ENCODE results near the gene ALDH3B1. TPM values are rescaled to one million over a fixed set of nuclear protein-coding genes. Genes with fewer than 3 reads are reported as not detected.

ALDH3B1 gene
- total and polyA plus RNA-seq, 9 of the 15 experiments (the other 6 are each of a cell fraction or from before 2014, with no cell fraction given): 0.01 to 0.35 (median 0.07) TPM; not detected in 2

DNA sequence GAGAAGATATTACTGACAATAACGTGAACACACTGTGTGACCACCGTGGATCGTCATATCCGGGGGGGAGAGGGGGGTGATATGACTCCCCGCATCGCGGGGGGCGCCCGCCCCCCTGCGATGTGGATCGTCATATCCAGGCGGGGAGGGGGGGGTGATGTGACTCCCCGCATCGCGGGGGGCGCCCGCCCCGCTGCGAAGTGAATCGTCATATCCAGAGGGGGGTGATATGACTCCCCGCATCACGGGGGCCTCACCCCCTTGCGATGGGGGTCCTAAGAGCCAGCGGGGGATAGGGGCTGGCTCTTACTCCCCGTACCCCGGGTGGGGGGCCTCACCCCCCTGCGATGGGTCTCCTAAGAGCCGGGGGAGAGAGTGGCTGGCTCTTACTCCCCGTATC, 26.2 kb upstream of the ALDH3B1 start:
- Histone ChIP-seq H3K9ac (ENCODE audit: insufficient read depth in 1 of 2, low read depth in 2 of 2, low read length in 2 of 2) (no peak overlapping the region), H2AFZ (ENCODE audit: low read depth, low read length) (no peak overlapping the region), H4K20me1 (replicated peaks; ENCODE audit: control insufficient read depth, insufficient read depth, low read length) (no peaks in the 10 kb centered on the region), H3K4me1 (replicated peaks in 1 of 2; ENCODE audit: control insufficient read depth in 2 of 2, insufficient read depth in 2 of 2, low read length in 2 of 2) (no peaks in the 10 kb centered on the region), H3K9me3 (replicated peaks; ENCODE audit: control insufficient read depth, insufficient read depth, low read depth, low read length) (no peaks in the 10 kb centered on the region), H3K9me1 (ENCODE audit: control insufficient read depth, insufficient read depth, low read length) (no peaks in the 10 kb centered on the region), H3K36me3 (ENCODE audit: control insufficient read depth, insufficient read depth, low read length) (no peaks in the 10 kb centered on the region), H3K79me2 (ENCODE audit: control insufficient read depth, insufficient read depth, low read length) (no peaks in the 10 kb centered on the region), H3K27me3 (ENCODE audit: control insufficient read depth in 2 of 2, insufficient read depth in 2 of 2, low read length in 2 of 2) (peaks cover 3 to 19% of the 10 kb centered on the region in 2 experiments), H3K27ac (ENCODE audit: extremely low read depth, low read depth, low read length) (no peak overlapping the region), H3K4me3 (no peak overlapping the region), H3K4me2 (ENCODE audit: insufficient read depth, low read length) (no peak overlapping the region)
- ATAC-seq (no peak), FAIRE-seq (no peak), DNase-seq (ENCODE audit: extremely low read depth in 1 of 4, low spot score in 3 of 4) (no peak)
- ChIA-PET POLR2A (no interaction called here), CTCF (ENCODE audit: low intra/inter-chr PET ratio) (no interaction called here)
- intact Hi-C loops (cut with micrococcal nuclease): no loop called here
- in situ Hi-C loops (cut with MboI): no loop called here
- WGBS (ENCODE audit: insufficient coverage, low coverage, missing lambda C conversion rate): 17% methylated on average over 7 of the region's 29 CpGs
- BruUV-seq (replicated peaks): no TSS peak
- TF ChIP-seq LEF1 (IDR thresholded peaks at IDR 0.05) (no peak), NUFIP1 (IDR thresholded peaks at IDR 0.05; ENCODE audit: partially characterized antibody) (no peak), ATF6 (CRISPR knock-in tag; IDR thresholded peaks at IDR 0.05) (no peak), PTBP1 (IDR thresholded peaks at IDR 0.05; ENCODE audit: low read depth, low read length) (no peak), NFIC (IDR thresholded peaks at IDR 0.05) (no peak), IRF9 (tag; IDR thresholded peaks at IDR 0.05) (no peak), PHF8 (IDR thresholded peaks at IDR 0.05; ENCODE audit: borderline replicate concordance, low read length) (no peak)
- TF ChIP-seq, protein P1, sequence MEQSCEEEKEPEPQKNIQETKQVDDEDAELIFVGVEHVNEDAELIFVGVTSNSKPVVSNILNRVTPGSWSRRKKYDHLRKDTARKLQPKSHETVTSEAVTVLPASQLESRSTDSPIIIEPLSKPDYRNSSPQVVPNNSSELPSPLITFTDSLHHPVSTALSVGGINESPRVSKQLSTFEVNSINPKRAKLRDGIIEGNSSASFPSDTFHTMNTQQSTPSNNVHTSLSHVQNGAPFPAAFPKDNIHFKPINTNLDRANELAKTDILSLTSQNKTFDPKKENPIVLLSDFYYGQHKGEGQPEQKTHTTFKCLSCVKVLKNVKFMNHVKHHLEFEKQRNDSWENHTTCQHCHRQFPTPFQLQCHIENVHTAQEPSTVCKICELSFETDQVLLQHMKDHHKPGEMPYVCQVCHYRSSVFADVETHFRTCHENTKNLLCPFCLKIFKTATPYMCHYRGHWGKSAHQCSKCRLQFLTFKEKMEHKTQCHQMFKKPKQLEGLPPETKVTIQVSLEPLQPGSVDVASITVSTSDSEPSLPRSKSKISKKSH (CRISPR knock-in tag; IDR thresholded peaks at IDR 0.05): no peak
- TF ChIP-seq, protein P2, sequence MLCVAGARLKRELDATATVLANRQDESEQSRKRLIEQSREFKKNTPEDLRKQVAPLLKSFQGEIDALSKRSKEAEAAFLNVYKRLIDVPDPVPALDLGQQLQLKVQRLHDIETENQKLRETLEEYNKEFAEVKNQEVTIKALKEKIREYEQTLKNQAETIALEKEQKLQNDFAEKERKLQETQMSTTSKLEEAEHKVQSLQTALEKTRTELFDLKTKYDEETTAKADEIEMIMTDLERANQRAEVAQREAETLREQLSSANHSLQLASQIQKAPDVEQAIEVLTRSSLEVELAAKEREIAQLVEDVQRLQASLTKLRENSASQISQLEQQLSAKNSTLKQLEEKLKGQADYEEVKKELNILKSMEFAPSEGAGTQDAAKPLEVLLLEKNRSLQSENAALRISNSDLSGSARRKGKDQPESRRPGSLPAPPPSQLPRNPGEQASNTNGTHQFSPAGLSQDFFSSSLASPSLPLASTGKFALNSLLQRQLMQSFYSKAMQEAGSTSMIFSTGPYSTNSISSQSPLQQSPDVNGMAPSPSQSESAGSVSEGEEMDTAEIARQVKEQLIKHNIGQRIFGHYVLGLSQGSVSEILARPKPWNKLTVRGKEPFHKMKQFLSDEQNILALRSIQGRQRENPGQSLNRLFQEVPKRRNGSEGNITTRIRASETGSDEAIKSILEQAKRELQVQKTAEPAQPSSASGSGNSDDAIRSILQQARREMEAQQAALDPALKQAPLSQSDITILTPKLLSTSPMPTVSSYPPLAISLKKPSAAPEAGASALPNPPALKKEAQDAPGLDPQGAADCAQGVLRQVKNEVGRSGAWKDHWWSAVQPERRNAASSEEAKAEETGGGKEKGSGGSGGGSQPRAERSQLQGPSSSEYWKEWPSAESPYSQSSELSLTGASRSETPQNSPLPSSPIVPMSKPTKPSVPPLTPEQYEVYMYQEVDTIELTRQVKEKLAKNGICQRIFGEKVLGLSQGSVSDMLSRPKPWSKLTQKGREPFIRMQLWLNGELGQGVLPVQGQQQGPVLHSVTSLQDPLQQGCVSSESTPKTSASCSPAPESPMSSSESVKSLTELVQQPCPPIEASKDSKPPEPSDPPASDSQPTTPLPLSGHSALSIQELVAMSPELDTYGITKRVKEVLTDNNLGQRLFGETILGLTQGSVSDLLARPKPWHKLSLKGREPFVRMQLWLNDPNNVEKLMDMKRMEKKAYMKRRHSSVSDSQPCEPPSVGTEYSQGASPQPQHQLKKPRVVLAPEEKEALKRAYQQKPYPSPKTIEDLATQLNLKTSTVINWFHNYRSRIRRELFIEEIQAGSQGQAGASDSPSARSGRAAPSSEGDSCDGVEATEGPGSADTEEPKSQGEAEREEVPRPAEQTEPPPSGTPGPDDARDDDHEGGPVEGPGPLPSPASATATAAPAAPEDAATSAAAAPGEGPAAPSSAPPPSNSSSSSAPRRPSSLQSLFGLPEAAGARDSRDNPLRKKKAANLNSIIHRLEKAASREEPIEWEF (CRISPR knock-in tag; IDR thresholded peaks at IDR 0.05): no peak

Data from K562 (cell line).